UCSD-AML1 (cell line): ENCODE results near the gene ZNF584.

Source experiments
- DNase-seq: peaks from one replicate; lab custom pipeline; 2025; ENCODE audit not compliant: unreplicated experiment; lab: John Stamatoyannopoulos, UW

Gene ZNF584

GRCh38 chr19:58385891-58386575, 22.4 kb upstream of the ZNF584 start:
- no peak for DNase-seq

- peak; percentile 95 for DNase-seq
Measured at GRCh38 chr19:58386576-58387337, 21.7 kb upstream of the ZNF584 start, which contains the start of gene RPS5. RPS5 (plus strand) TSS chr19:58387269; CDS start chr19:58388138, 869 bp downstream.

GRCh38 chr19:58387338-58388174, 20.9 kb upstream of the ZNF584 start:
- no peak for DNase-seq

- no peak for DNase-seq
Measured at GRCh38 chr19:58388175-58388526, 20.3 kb upstream of the ZNF584 start.

GRCh38 chr19:58392945-58393724, 15.3 kb upstream of the ZNF584 start:
- DNase-seq = no peak

- no peak for DNase-seq
Measured at GRCh38 chr19:58393725-58394033, 14.8 kb upstream of the ZNF584 start.

- no peak for DNase-seq
Measured at GRCh38 chr19:58394821-58395219, 13.6 kb upstream of the ZNF584 start.

GRCh38 chr19:58395220-58395978, 13.1 kb upstream of the ZNF584 start, which contains the start of gene RNF225:
RNF225 (plus strand) TSS chr19:58395656; CDS start chr19:58396090, 434 bp downstream.
- DNase-seq = no peak

GRCh38 chr19:58395979-58396627, 12.3 kb upstream of the ZNF584 start:
- DNase-seq = no peak

GRCh38 chr19:58396691-58397532, 11.5 kb upstream of the ZNF584 start:
- no peak for DNase-seq

- DNase-seq = no peak
Measured at GRCh38 chr19:58397533-58398037, 10.9 kb upstream of the ZNF584 start.

GRCh38 chr19:58398087-58398486, 10.4 kb upstream of the ZNF584 start:
- DNase-seq = no peak

- no peak for DNase-seq
Measured at GRCh38 chr19:58398545-58398944, 9.9 kb upstream of the ZNF584 start.

GRCh38 chr19:58399903-58400302, 8.5 kb upstream of the ZNF584 start:
- DNase-seq = no peak

GRCh38 chr19:58400316-58400915, 8.0 kb upstream of the ZNF584 start:
- DNase-seq = no peak

GRCh38 chr19:58400916-58401839, 7.3 kb upstream of the ZNF584 start:
- DNase-seq = peak; percentile 99

GRCh38 chr19:58401840-58402421, 6.5 kb upstream of the ZNF584 start:
- no peak for DNase-seq
